HCT116 (cell line): ENCODE results near the gene SHC1. TPM values are rescaled to one million over a fixed set of nuclear protein-coding genes. Genes with fewer than 3 reads are reported as not detected.

ENCODE experiments used
- ATAC-seq: fragments of 200-7000 bp; cut with Tn5 transposase; 2 replicates; pipeline ENCODE4 v1.9.1; 2020; ENCODE audit warnings: mild to moderate bottlenecking, moderate library complexity
- BruUV-seq: library from RNA; stranded (reverse); fragments of 400-500 nt; replicated peaks from 2 replicates; lab custom pipeline; 2021; lab: Mats Ljungman, UMichigan
- CTCF ChIA-PET: fragments of 300-600 bp; sonication (Branson Sonifier 250); formaldehyde crosslinking; loops from one replicate; lab custom pipeline; 2021; ENCODE audit warnings: antibody characterized with exemption; lab: Charles Lee
- POLR2A ChIA-PET: fragments of 300-600, 350-600 bp; sonication (Branson Sonifier 250); formaldehyde crosslinking; loops from one replicate; lab custom pipeline; 2021; ENCODE audit warnings: antibody characterized with exemption; lab: Charles Lee
- RAD21 ChIA-PET, 2 experiments: fragments of 300-600 bp; sonication (Branson Sonifier 250); formaldehyde crosslinking; loops; one replicate each; lab custom pipeline; 2023; ENCODE audit warnings: low total read pairs in 2 of 2; ENCODE audit not compliant: uncharacterized antibody in 2 of 2, unreplicated experiment in 2 of 2, low non-redundant PET in 1 of 2; lab: Charles Lee
- DNase-seq: peaks from one replicate; pipeline ENCODE4 v3.0.0-alpha.2; 2010; ENCODE audit warnings: low read depth, low spot score
- H2AFZ ChIP-seq: fragments of 200-600 bp; shearing (Covaris generic), sonication (generic); 2 replicates; pipeline ENCODE4 v1.6.1; 2017; ENCODE audit warnings: low read depth, mixed run types, mixed read lengths, antibody characterized with exemption, low read length; ENCODE audit not compliant: poor library complexity, severe bottlenecking
- H3K27ac ChIP-seq: 2 replicates; pipeline ENCODE4 v1.5.1; 2012; ENCODE audit warnings: low read depth, low read length
- H3K27me3 ChIP-seq: fragments of 200-600 bp; sonication (generic); 2 replicates; pipeline ENCODE4 v1.6.1; 2016; ENCODE audit warnings: mixed run types, low read length, mixed read lengths; ENCODE audit not compliant: insufficient read depth
- H3K36me3 ChIP-seq, 2 experiments: fragments of 200-500 bp in 1 of 2; fragments of 200-600 bp in 1 of 2; sonication (Bioruptor generic) in 1 of 2; sonication (generic) in 1 of 2; 2 replicates each; pipeline versions ENCODE4 v1.5.1 to v1.6.1; 2014 to 2016; ENCODE audit warnings: low read length in 2 of 2, inconsistent platforms in 1 of 2, mixed read lengths in 1 of 2, mixed run types in 1 of 2; ENCODE audit not compliant: insufficient read depth in 2 of 2, control insufficient read depth in 1 of 2
- H3K4me1 ChIP-seq, 2 experiments: fragments of 200-600 bp in 1 of 2; sonication (generic) in 1 of 2; 2 replicates each; pipeline versions ENCODE4 v1.5.1 to v1.6.1; 2012 to 2017; ENCODE audit warnings: low read length in 2 of 2, inconsistent platforms in 1 of 2, mild to moderate bottlenecking in 1 of 2, mixed read lengths in 1 of 2, mixed run types in 1 of 2, moderate library complexity in 1 of 2; ENCODE audit not compliant: insufficient read depth in 2 of 2, control insufficient read depth in 1 of 2
- H3K4me2 ChIP-seq: fragments of 200-600 bp; sonication (generic); 2 replicates; pipeline ENCODE4 v1.6.1; 2017; ENCODE audit warnings: mixed run types, low read length, mixed read lengths
- H3K4me3 ChIP-seq, 2 experiments: fragments of 200-600 bp in 1 of 2; sonication (generic) in 1 of 2; replicated peaks in 1 of 2; 2 replicates each; pipeline ENCODE4 v1.5.1; 2011 to 2016; ENCODE audit warnings: low read length in 2 of 2, control low read depth in 1 of 2, low read depth in 1 of 2, mild to moderate bottlenecking in 1 of 2, mixed read lengths in 1 of 2, mixed run types in 1 of 2
- H3K79me2 ChIP-seq: fragments of 200-600 bp; sonication (generic); 2 replicates; pipeline ENCODE4 v1.6.1; 2017; ENCODE audit warnings: mild to moderate bottlenecking, mixed run types, low read length, moderate library complexity, mixed read lengths; ENCODE audit not compliant: insufficient read depth
- H3K9ac ChIP-seq: fragments of 200-600 bp; sonication (generic); 2 replicates; pipeline ENCODE4 v1.6.1; 2016; ENCODE audit warnings: low read length, mixed read lengths
- H3K9me2 ChIP-seq: fragments of 200-600 bp; sonication (generic), shearing (Covaris generic); 2 replicates; pipeline ENCODE4 v1.6.1; 2017; ENCODE audit warnings: mixed run types, mild to moderate bottlenecking, moderate library complexity; ENCODE audit not compliant: insufficient read depth
- H3K9me3 ChIP-seq, 2 experiments: fragments of 200-500 bp in 1 of 2; fragments of 200-600 bp in 1 of 2; sonication (Bioruptor generic) in 1 of 2; sonication (generic) in 1 of 2; 2 replicates each; pipeline ENCODE4 v1.6.1; 2014 to 2017; ENCODE audit warnings: low read length in 2 of 2, mixed read lengths in 2 of 2, inconsistent platforms in 1 of 2, low read depth in 1 of 2, mild to moderate bottlenecking in 1 of 2, mixed run types in 1 of 2, moderate library complexity in 1 of 2; ENCODE audit not compliant: control insufficient read depth in 1 of 2, insufficient read depth in 1 of 2
- H4K20me1 ChIP-seq: fragments of 200-600 bp; sonication (generic), shearing (Covaris generic); 2 replicates; pipeline ENCODE4 v1.6.1; 2017; ENCODE audit warnings: mixed run types, mild to moderate bottlenecking, moderate library complexity; ENCODE audit not compliant: insufficient read depth
- ATF3 ChIP-seq: IDR thresholded peaks from 2 replicates; pipeline ENCODE4 v1.6.1; 2012
- CEBPB ChIP-seq: IDR thresholded peaks from 2 replicates; pipeline ENCODE4 v1.6.1; 2012; ENCODE audit warnings: low read depth
- EGR1 ChIP-seq: IDR thresholded peaks from 2 replicates; pipeline ENCODE4 v1.6.1; 2012; ENCODE audit warnings: low read depth
- ELF1 ChIP-seq: IDR thresholded peaks from 2 replicates; pipeline ENCODE4 v1.6.1; 2012; ENCODE audit warnings: low read depth, borderline replicate concordance
- EZH2 ChIP-seq: fragments of 200-600 bp; sonication (generic); IDR thresholded peaks from 2 replicates; pipeline ENCODE4 v1.6.1; 2017; ENCODE audit warnings: antibody characterized with exemption, mixed run types
- EZH2phosphoT487 ChIP-seq: fragments of 200-600 bp; IDR thresholded peaks from 2 replicates; pipeline ENCODE4 v1.6.1; 2018; ENCODE audit warnings: antibody characterized with exemption, borderline replicate concordance
- FOSL1 ChIP-seq: IDR thresholded peaks from 2 replicates; pipeline ENCODE4 v1.6.1; 2012; ENCODE audit warnings: low read depth
- POLR2A ChIP-seq: IDR thresholded peaks from 2 replicates; pipeline ENCODE4 v1.7.0; 2011; ENCODE audit warnings: borderline replicate concordance; ENCODE audit not compliant: insufficient read depth, insufficient read length; ENCODE audit errors: extremely low read depth
- POLR2AphosphoS5 ChIP-seq: IDR thresholded peaks from 2 replicates; pipeline ENCODE4 v1.6.1; 2011; ENCODE audit warnings: mild to moderate bottlenecking, low read depth, low read length, moderate library complexity
- REST ChIP-seq: IDR thresholded peaks from 2 replicates; pipeline ENCODE4 v1.6.1; 2012; ENCODE audit warnings: low read depth
- SRF ChIP-seq: IDR thresholded peaks from 2 replicates; pipeline ENCODE4 v1.6.1; 2012; ENCODE audit warnings: low read depth
- TCF7L2 ChIP-seq: IDR thresholded peaks from 2 replicates; pipeline ENCODE4 v1.7.0; 2011; ENCODE audit warnings: borderline replicate concordance, inconsistent platforms; ENCODE audit not compliant: insufficient read depth, insufficient read length; ENCODE audit errors: extremely low read depth
- ZFX ChIP-seq: fragments of 450-650 bp; IDR thresholded peaks from 2 replicates; pipeline ENCODE4 v1.6.1; 2017
- ZNF274 ChIP-seq: fragments of 200-500 bp; sonication (Bioruptor generic); IDR thresholded peaks from 2 replicates; pipeline ENCODE4 v1.6.1; 2014; ENCODE audit warnings: mild to moderate bottlenecking, low read depth, low read length, inconsistent platforms
- intact Hi-C: fragments of 100-400 bp; cut with micrococcal nuclease; formaldehyde crosslinking; loops from 2 replicates; pipeline ENCODE4 v1.10.0; 2022
- total RNA-seq: library from RNA; stranded (reverse); gene quantifications from one replicate; pipeline ENCODE4 v1.2.1, GENCODE V29; 2021; ENCODE audit not compliant: unreplicated experiment

The SHC1 gene
- total RNA-seq, 1 experiment from 2014 or later: 148 TPM

GRCh38 chr1:155009742-155010141 lies 39.2 kb upstream of the SHC1 start:
- no TSS peak for BruUV-seq
- no peaks in the 10 kb centered on the region for H3K9me3 ChIP-seq
- H3K9me2 ChIP-seq: no peaks in the 10 kb centered on the region
- H3K4me3 ChIP-seq: no peak overlapping the region
- no peak overlapping the region for H3K27ac ChIP-seq
- TF ChIP-seq POLR2AphosphoS5: no peak
- no peak for TF ChIP-seq EZH2phosphoT487
- TF ChIP-seq ELF1: no peak
- no peaks in the 10 kb centered on the region for H4K20me1 ChIP-seq
- ATAC-seq (no peak), DNase-seq (no peak)
- POLR2A ChIA-PET: no interaction called here
- intact Hi-C loops: no loop called here
- no peak overlapping the region for H3K4me2 ChIP-seq
- H3K36me3 ChIP-seq: peaks cover 7 to 9% of the 10 kb centered on the region in 2 experiments; a peak in 3 of 4 replicates
- H3K9ac ChIP-seq: no peak overlapping the region
- H2AFZ ChIP-seq: no peak overlapping the region
- CTCF ChIA-PET: no interaction called here
- peaks cover 14 to 75% of the 10 kb centered on the region in 2 experiments for H3K4me1 ChIP-seq
- H3K27me3 ChIP-seq: no peaks in the 10 kb centered on the region
- RAD21 ChIA-PET: interaction anchor here in 1 of 2 experiments (1.1 kb wide), 1 partner anchor 34 kb away, joined by 4 read pairs; no protein-coding TSS in a partner anchor
- H3K79me2 ChIP-seq: peaks cover 81% of the 10 kb centered on the region

- POLR2A ChIA-PET: no interaction called here
- no peak for DNase-seq
- no peak overlapping the region for H3K9ac ChIP-seq
- intact Hi-C loops: no loop called here
- no TSS peak for BruUV-seq
- peaks cover 18 to 80% of the 10 kb centered on the region in 2 experiments for H3K4me1 ChIP-seq
- no peaks in the 10 kb centered on the region for H3K27me3 ChIP-seq
- H3K4me3 ChIP-seq: no peak overlapping the region
- ATAC-seq: no peak
- peaks cover 85% of the 10 kb centered on the region for H3K79me2 ChIP-seq
- H3K9me3 ChIP-seq: no peaks in the 10 kb centered on the region
- H2AFZ ChIP-seq: no peak overlapping the region
- TF ChIP-seq ATF3 (no peak), POLR2A (no peak), EZH2 (no peak), ZFX (no peak), FOSL1 (no peak), CEBPB (no peak), TCF7L2 (no peak), SRF (no peak), REST (no peak), EGR1 (no peak), ZNF274 (no peak)
- no peak overlapping the region for H3K4me2 ChIP-seq
- H3K9me2 ChIP-seq: no peaks in the 10 kb centered on the region
- H3K36me3 ChIP-seq: peaks cover 6 to 7% of the 10 kb centered on the region in 2 experiments; a peak in 3 of 4 replicates
- RAD21 ChIA-PET: no interaction called here
- H3K27ac ChIP-seq: no peak overlapping the region
- no peaks in the 10 kb centered on the region for H4K20me1 ChIP-seq
- CTCF ChIA-PET: no interaction called here
Measured at GRCh38 chr1:155009221-155009711, 38.7 kb upstream of the SHC1 start.
